ENCODE measurements around the gene PITPNC1.

- TF ChIP-seq MAX (IDR thresholded peaks at IDR 0.05; ENCODE audit: insufficient read depth, insufficient read length) (no peak), EZH2 (IDR thresholded peaks at IDR 0.05; ENCODE audit: borderline replicate concordance, low read depth, low read length, severe bottlenecking) (no peak)
Measured at GRCh38 chr17:67509390-67510287, 132.6 kb downstream of the PITPNC1 start.

Data from endothelial cell of umbilical vein (primary cell).